Stimulated activated effector memory CD8-positive, alpha-beta T cell treated with anti-CD3 and anti-CD28 coated beads, Interleukin-12 subunit alpha, Interleukin-12 subunit beta, amount 100 ng/mL, for 72 hours (primary cell): Measurements from ENCODE around the gene COL21A1.

ENCODE experiments used
- ATAC-seq: fragments of 150-1000 bp; cut with Tn5 transposase; 2 replicates; pipeline ENCODE4 v1.10.0; 2021
- DNase-seq, 2 donors: peaks; one replicate each; pipeline ENCODE4 v3.0.0; 2021 to 2022; ENCODE audit warnings: low spot score in 2 of 2
- H3K27ac Mint-ChIP-seq: one replicate; pipeline ENCODE4 v1.8.0; 2022; ENCODE audit warnings: mild to moderate bottlenecking, mixed read lengths
- H3K36me3 Mint-ChIP-seq: one replicate; pipeline ENCODE4 v1.8.0; 2022; ENCODE audit warnings: mild to moderate bottlenecking, mixed read lengths
- H3K4me1 Mint-ChIP-seq: one replicate; pipeline ENCODE4 v1.8.0; 2022; ENCODE audit warnings: mixed read lengths
- H3K4me3 Mint-ChIP-seq: one replicate; pipeline ENCODE4 v1.8.0; 2022; ENCODE audit warnings: mild to moderate bottlenecking, mixed read lengths
- H3K9me3 Mint-ChIP-seq: one replicate; pipeline ENCODE4 v1.8.0; 2022; ENCODE audit warnings: mixed read lengths

COL21A1 gene

DNA sequence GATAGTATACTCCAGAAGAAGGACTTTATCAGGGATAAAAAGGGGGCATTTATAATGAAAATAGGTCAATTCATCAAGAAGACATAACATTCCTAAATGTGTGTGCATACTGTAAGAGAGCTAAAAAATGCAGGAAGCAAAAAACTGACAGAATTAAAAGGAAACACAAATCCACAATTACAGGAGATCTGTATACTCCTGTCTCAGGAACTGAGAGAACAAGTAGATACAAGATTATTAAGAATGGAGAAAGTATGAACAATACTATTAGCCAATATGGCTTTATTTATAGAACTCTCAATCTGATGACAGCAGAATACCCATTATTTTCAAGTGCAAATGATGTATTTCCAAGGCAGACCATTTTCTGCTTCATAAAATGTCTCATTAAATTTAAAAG lies 204.3 kb downstream of the COL21A1 start:
- no peak for ATAC-seq
- no peak for DNase-seq
- Mint-ChIP-seq H3K4me3 (no peak overlapping the region), H3K36me3 (no peaks in the 10 kb centered on the region), H3K4me1 (no peaks in the 10 kb centered on the region), H3K9me3 (peaks cover 10% of the 10 kb centered on the region), H3K27ac (no peak overlapping the region)

GRCh38 chr6:56041591-56041990 lies 205.8 kb downstream of the COL21A1 start:
- Mint-ChIP-seq H3K9me3 (peaks cover 12% of the 10 kb centered on the region), H3K36me3 (no peaks in the 10 kb centered on the region), H3K4me3 (no peak overlapping the region), H3K4me1 (no peaks in the 10 kb centered on the region), H3K27ac (no peak overlapping the region)
- ATAC-seq (no peak), DNase-seq (no peak)

DNA sequence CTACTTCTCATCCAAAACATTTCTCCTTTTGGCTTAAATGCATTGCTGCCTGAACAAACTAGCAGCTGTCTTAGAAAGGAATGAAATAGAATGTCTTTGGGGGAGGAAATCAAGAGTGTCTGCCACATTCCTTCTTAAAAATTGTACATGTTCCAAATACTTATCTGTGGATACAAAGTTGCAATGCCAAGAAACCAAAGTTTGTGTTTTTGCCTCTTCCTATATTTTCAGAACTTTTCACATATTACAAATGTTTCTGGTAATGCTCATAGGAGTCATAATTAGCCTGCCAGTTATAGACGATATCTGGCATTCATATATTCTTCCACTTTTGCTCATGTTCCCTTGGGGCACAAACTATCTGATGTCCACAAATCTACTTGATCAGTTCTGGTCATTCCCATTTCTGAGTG lies 206.5 kb downstream of the COL21A1 start:
- H3K4me1 Mint-ChIP-seq: no peaks in the 10 kb centered on the region
- no peaks in the 10 kb centered on the region for H3K36me3 Mint-ChIP-seq
- H3K27ac Mint-ChIP-seq: no peak overlapping the region
- peaks cover 14% of the 10 kb centered on the region for H3K9me3 Mint-ChIP-seq
- no peak overlapping the region for H3K4me3 Mint-ChIP-seq
- DNase-seq (no peak), ATAC-seq (no peak)

- no peak overlapping the region for H3K4me3 Mint-ChIP-seq
- peaks cover 14% of the 10 kb centered on the region for H3K9me3 Mint-ChIP-seq
- H3K27ac Mint-ChIP-seq: no peak overlapping the region
- no peaks in the 10 kb centered on the region for H3K36me3 Mint-ChIP-seq
- H3K4me1 Mint-ChIP-seq: no peaks in the 10 kb centered on the region
- no peak for DNase-seq
- no peak for ATAC-seq
Observed at GRCh38 chr6:56040223-56040622, 207.2 kb downstream of the COL21A1 start.

DNA sequence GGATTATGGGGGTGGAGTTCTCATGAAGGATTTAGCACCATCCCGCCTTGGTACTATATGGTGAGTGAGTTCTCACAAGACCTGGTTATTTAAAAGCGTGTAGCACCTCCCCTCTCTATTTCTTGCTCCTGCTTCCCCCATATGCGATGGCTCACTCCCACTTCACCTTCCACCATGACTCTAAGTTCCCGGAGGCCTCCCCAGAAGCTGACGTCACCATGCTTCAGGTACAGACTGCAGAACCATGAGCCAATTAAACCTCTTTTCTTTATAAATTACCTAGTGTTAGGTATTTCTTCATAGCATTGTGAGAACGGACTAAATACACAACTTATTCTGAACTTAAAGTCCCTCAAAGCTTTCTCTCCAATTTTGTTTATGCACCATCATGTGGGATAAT lies 208.6 kb downstream of the COL21A1 start:
- ATAC-seq: no peak
- no peak overlapping the region for H3K4me3 Mint-ChIP-seq
- no peaks in the 10 kb centered on the region for H3K36me3 Mint-ChIP-seq
- no peak overlapping the region for H3K27ac Mint-ChIP-seq
- DNase-seq: no peak
- no peaks in the 10 kb centered on the region for H3K4me1 Mint-ChIP-seq
- H3K9me3 Mint-ChIP-seq: peaks cover 11% of the 10 kb centered on the region

DNA sequence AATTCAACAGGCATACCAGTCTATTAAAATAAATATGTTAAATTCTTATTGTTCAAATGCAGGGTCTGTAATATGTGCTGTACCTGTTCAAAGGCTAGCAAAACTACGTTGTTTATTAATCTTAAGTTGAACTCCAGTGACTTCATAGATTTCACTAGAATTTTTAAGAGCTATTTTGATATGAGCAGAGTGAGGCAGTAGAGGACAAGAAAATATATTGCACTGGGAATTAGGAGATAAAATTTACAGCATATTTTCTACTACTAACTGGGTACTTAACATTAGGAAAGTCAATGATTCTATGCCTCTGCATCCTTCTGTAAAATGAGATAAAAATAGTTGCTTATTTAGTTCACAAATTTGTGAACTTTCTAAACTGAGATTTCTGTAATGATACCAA lies 209.8 kb downstream of the COL21A1 start:
- peaks cover 14% of the 10 kb centered on the region for H3K9me3 Mint-ChIP-seq
- DNase-seq (no peak), ATAC-seq (no peak)
- no peaks in the 10 kb centered on the region for H3K36me3 Mint-ChIP-seq
- H3K4me3 Mint-ChIP-seq: no peak overlapping the region
- H3K4me1 Mint-ChIP-seq: no peaks in the 10 kb centered on the region
- no peak overlapping the region for H3K27ac Mint-ChIP-seq

DNA sequence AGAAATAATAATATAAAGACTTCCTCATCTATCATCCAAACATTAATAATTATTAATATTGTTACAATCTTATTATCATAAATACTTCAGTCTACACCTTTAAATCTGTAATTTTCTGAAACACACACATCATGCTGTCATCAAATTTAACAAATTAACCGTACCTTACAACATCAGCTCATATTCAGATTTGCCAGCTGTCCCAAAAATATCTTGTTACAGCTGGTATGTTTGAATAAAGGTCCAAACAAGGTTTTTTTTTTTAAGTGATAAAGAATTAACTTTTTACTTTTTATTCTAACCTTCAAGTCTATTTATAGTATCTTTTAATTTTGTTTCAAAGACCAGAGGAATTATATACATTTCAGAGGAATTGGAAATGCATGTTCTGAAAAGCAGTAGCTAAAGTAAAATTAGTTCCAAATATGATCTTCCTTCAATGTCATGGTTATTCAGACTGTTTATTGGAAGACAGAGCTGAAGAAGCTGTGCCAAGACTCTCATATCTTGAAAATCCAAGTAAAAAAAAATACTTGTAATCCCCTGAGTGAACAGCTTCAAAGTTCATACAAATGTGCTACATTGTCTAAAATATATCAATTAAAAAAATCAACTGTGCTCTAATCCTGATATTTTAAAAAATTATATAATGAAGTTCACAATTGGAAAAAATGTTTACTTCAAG lies 210.3 kb downstream of the COL21A1 start:
- no peak overlapping the region for H3K27ac Mint-ChIP-seq
- ATAC-seq (no peak), DNase-seq (no peak)
- H3K36me3 Mint-ChIP-seq: no peaks in the 10 kb centered on the region
- H3K9me3 Mint-ChIP-seq: peaks cover 16% of the 10 kb centered on the region
- no peaks in the 10 kb centered on the region for H3K4me1 Mint-ChIP-seq
- no peak overlapping the region for H3K4me3 Mint-ChIP-seq

DNA sequence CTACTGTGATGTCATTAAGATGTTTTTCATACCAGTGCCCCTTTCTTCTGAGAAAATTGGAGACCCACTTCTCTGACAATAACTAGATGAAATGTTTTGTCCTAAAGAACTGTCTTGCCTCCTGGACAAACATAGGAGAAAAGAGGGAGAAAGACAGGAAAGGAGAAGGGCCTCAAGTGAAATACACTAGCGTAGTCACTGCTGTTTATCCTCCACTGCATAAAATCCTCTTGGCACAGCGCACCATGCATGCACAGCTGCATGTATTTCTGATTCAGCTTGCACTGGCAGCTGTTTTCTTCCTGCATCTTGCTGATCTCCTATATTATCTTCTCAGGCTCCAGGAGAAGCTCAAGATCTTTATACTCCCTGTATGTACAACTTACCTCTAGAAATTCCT lies 214.0 kb downstream of the COL21A1 start:
- H3K4me1 Mint-ChIP-seq: no peaks in the 10 kb centered on the region
- no peak for DNase-seq
- H3K27ac Mint-ChIP-seq: no peak overlapping the region
- ATAC-seq: no peak
- peaks cover 20% of the 10 kb centered on the region for H3K9me3 Mint-ChIP-seq
- H3K4me3 Mint-ChIP-seq: no peak overlapping the region
- H3K36me3 Mint-ChIP-seq: no peaks in the 10 kb centered on the region

- Mint-ChIP-seq H3K9me3 (peaks cover 22% of the 10 kb centered on the region), H3K4me3 (no peak overlapping the region), H3K36me3 (no peaks in the 10 kb centered on the region), H3K4me1 (no peaks in the 10 kb centered on the region), H3K27ac (no peak overlapping the region)
- ATAC-seq: no peak
- no peak for DNase-seq
Observed at GRCh38 chr6:56032715-56033260, 214.6 kb downstream of the COL21A1 start.

GRCh38 chr6:56027865-56028264 lies 219.5 kb downstream of the COL21A1 start:
- Mint-ChIP-seq H3K9me3 (peaks cover 18% of the 10 kb centered on the region), H3K4me1 (no peaks in the 10 kb centered on the region), H3K4me3 (no peak overlapping the region), H3K36me3 (no peaks in the 10 kb centered on the region), H3K27ac (no peak overlapping the region)
- ATAC-seq: no peak
- no peak for DNase-seq

DNA sequence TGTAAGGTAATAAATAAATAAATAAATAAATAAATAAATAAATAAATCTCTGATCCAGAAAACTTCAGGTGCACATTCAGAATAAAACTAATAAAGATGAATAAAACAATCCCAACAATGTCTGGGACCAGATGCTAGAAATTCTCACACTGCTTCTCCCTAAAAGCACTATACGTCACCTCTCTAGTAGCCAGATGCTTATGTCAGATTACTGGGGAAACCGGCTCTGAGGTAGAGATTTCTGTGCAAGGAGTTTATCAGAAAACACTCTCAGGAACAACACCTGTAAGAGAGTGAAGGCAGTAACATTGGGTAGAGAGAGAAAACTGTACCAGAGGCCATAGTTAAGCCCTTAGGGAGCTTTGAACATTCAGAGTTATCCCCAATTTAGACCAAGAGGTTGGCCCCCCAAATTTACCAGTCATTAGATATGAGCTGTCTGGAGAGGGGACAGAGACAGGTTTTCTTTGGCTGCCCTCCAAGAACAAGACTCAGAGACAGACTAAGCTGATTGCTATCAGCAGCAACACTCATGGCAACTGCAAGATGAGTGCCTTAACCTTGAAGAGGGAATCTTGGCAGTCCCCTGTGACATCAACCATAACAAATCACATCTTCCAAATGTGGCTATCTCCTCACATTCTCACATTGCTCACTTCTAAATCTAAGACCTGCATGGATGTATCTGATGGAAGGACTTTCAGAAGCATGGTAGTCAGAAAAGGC lies 220.8 kb downstream of the COL21A1 start:
- no peaks in the 10 kb centered on the region for H3K36me3 Mint-ChIP-seq
- H3K4me1 Mint-ChIP-seq: no peaks in the 10 kb centered on the region
- no peak overlapping the region for H3K4me3 Mint-ChIP-seq
- H3K27ac Mint-ChIP-seq: no peak overlapping the region
- peaks cover 14% of the 10 kb centered on the region for H3K9me3 Mint-ChIP-seq
- ATAC-seq: no peak
- DNase-seq: no peak

DNA sequence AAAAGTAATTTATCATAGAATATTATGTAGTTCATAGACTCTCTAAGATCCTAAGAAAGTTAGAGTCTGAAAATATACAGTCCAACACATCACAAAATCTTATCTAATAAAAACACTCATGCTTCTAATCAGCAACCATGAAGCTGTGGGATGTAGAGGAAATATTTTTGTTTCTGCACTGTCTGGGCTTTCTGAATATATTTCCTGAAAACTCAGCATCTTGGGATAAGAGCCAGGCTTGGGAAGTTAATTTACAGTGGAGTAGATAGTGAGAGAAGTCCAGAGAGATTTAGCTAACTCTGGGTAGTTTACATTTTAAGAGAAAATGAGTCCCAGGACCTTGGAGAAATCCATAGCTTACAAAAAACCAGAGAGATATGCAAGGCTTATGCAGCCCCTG lies 221.6 kb downstream of the COL21A1 start:
- Mint-ChIP-seq H3K27ac (no peak overlapping the region), H3K36me3 (no peaks in the 10 kb centered on the region), H3K4me3 (no peak overlapping the region), H3K4me1 (no peaks in the 10 kb centered on the region), H3K9me3 (peaks cover 12% of the 10 kb centered on the region)
- DNase-seq (no peak), ATAC-seq (no peak)

DNA sequence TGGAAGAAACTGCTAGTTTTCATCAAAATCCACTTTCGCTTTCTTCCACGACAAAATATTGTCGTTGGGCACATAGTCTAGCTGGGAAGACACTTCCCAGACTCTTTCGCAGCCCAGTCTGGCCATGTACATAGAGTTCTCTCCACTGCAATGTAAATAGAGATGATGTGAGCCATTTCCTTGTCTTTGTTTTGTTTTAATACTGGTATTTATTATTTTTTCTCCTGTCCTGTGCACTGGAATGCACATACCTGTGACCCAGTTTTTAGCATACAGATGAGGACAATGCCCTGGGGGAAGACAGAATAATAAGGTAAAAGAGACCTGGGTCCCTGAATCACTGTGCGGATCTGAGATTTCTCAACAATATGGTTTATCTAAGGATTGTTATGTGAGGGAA lies 222.4 kb downstream of the COL21A1 start:
- no peak for DNase-seq
- Mint-ChIP-seq H3K36me3 (no peaks in the 10 kb centered on the region), H3K4me3 (no peak overlapping the region), H3K27ac (no peak overlapping the region), H3K4me1 (no peaks in the 10 kb centered on the region), H3K9me3 (peaks cover 13% of the 10 kb centered on the region)
- no peak for ATAC-seq

GRCh38 chr6:56023829-56024228 lies 223.6 kb downstream of the COL21A1 start:
- H3K9me3 Mint-ChIP-seq: peaks cover 17% of the 10 kb centered on the region
- no peak for ATAC-seq
- no peaks in the 10 kb centered on the region for H3K36me3 Mint-ChIP-seq

GRCh38 chr6:56022678-56023077 lies 224.7 kb downstream of the COL21A1 start:
- ATAC-seq: no peak
- Mint-ChIP-seq H3K4me1 (no peaks in the 10 kb centered on the region), H3K9me3 (peaks cover 12% of the 10 kb centered on the region), H3K36me3 (no peaks in the 10 kb centered on the region), H3K4me3 (no peak overlapping the region), H3K27ac (no peak overlapping the region)
- DNase-seq: no peak

More at GRCh38 chr6:56023829-56024228, 223.6 kb downstream of the COL21A1 start:
- Mint-ChIP-seq H3K4me1 (no peaks in the 10 kb centered on the region), H3K4me3 (no peak overlapping the region), H3K27ac (no peak overlapping the region)
- DNase-seq: no peak

DNA sequence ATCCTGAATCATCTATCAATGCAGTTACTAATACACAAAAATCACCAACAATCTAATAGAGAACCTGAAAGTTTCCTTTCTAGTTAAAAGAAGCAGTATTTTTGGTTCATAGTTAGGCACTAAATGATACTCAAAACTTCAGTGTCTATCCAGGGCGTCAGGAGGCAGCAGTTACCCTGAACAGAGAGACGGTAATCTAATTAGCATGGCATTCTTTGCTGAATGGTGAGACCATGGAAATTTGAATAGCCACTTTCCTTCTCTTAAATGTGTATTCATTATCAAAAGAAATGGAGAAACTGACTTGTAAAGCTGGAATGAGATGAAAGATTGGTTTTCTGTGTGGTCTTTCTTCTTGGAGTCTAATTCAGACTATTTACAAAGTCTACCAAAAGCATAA lies 225.4 kb downstream of the COL21A1 start:
- no peak overlapping the region for H3K4me3 Mint-ChIP-seq
- H3K27ac Mint-ChIP-seq: no peak overlapping the region
- H3K4me1 Mint-ChIP-seq: no peaks in the 10 kb centered on the region
- ATAC-seq: no peak
- H3K9me3 Mint-ChIP-seq: peaks cover 10% of the 10 kb centered on the region
- H3K36me3 Mint-ChIP-seq: no peaks in the 10 kb centered on the region
- DNase-seq: no peak
